ENCODE measurements around the gene RNU7-1. TPM values are rescaled to one million over a fixed set of nuclear protein-coding genes. Genes with fewer than 3 reads are reported as not detected.
A peak's percentile ranks its signal among the peaks of the same experiment; 100 is the strongest.

RNU7-1 gene
- total RNA-seq, 2 donors from 2014 or later = not detected

- Mint-ChIP-seq H3K36me3 (peaks cover 15 to 36% of the 10 kb centered on the region in 2 donors), H3K9me3 (no peaks in the 10 kb centered on the region), H3K27ac (peak overlapping the region; percentile 73 to 98)
- peak in 1 of 2 donors; percentile 9 for ATAC-seq
- no peak for DNase-seq (ENCODE audit: low spot score in 2 of 2)
Observed at GRCh38 chr12:6914947-6915788, 28.4 kb upstream of the RNU7-1 start.

- Mint-ChIP-seq H3K36me3 (peaks cover 15 to 38% of the 10 kb centered on the region in 2 donors), H3K9me3 (no peaks in the 10 kb centered on the region), H3K27ac (peak overlapping the region in 1 of 2 donors; percentile 98)
- ATAC-seq (no peak), DNase-seq (ENCODE audit: low spot score in 2 of 2) (no peak)
Observed at GRCh38 chr12:6915789-6916285, 27.8 kb upstream of the RNU7-1 start.

- H3K36me3 Mint-ChIP-seq = peaks cover 15 to 39% of the 10 kb centered on the region in 2 donors
- peak overlapping the region in 1 of 2 donors; percentile 78 for H3K27ac Mint-ChIP-seq
- H3K9me3 Mint-ChIP-seq = no peaks in the 10 kb centered on the region
- ATAC-seq = no peak
- DNase-seq (ENCODE audit: low spot score in 2 of 2) = no peak
Observed at GRCh38 chr12:6916426-6917200, 27.0 kb upstream of the RNU7-1 start.

GRCh38 chr12:6917491-6918231, 26.0 kb upstream of the RNU7-1 start:
- no peak overlapping the region for H3K27ac Mint-ChIP-seq
- H3K36me3 Mint-ChIP-seq = peaks cover 15 to 45% of the 10 kb centered on the region in 2 donors

GRCh38 chr12:6919588-6919987, 24.0 kb upstream of the RNU7-1 start:
- peak overlapping the region in 1 of 2 donors; percentile 36 for H3K27ac Mint-ChIP-seq
- no peak for DNase-seq (ENCODE audit: low spot score in 2 of 2)
- H3K9me3 Mint-ChIP-seq = no peaks in the 10 kb centered on the region
- ATAC-seq = no peak
- peaks cover 15 to 45% of the 10 kb centered on the region in 2 donors for H3K36me3 Mint-ChIP-seq

More at GRCh38 chr12:6917491-6918231, 26.0 kb upstream of the RNU7-1 start:
- DNase-seq (ENCODE audit: low spot score in 2 of 2) (no peak), ATAC-seq (no peak)
- H3K9me3 Mint-ChIP-seq = no peaks in the 10 kb centered on the region

- no peak for DNase-seq (ENCODE audit: low spot score in 2 of 2)
- Mint-ChIP-seq H3K36me3 (peaks cover 9 to 26% of the 10 kb centered on the region in 2 donors), H3K27ac (peak overlapping the region in 1 of 2 donors; percentile 39)
Observed at GRCh38 chr12:6921539-6921938, 22.1 kb upstream of the RNU7-1 start.

GRCh38 chr12:6921996-6922946, 21.3 kb upstream of the RNU7-1 start:
- DNase-seq (ENCODE audit: low spot score in 2 of 2) = no peak
- ATAC-seq = no peak
- peaks cover 9 to 19% of the 10 kb centered on the region in 2 donors for H3K36me3 Mint-ChIP-seq
- H3K9me3 Mint-ChIP-seq = no peaks in the 10 kb centered on the region
- H3K27ac Mint-ChIP-seq = peak overlapping the region in 1 of 2 donors; percentile 39

More at GRCh38 chr12:6921539-6921938, 22.1 kb upstream of the RNU7-1 start:
- H3K9me3 Mint-ChIP-seq = no peaks in the 10 kb centered on the region
- no peak for ATAC-seq

GRCh38 chr12:6923003-6923732, 20.4 kb upstream of the RNU7-1 start:
- H3K36me3 Mint-ChIP-seq = peaks cover 9 to 19% of the 10 kb centered on the region in 2 donors
- no peaks in the 10 kb centered on the region for H3K9me3 Mint-ChIP-seq
- DNase-seq (ENCODE audit: low spot score in 2 of 2) = no peak
- H3K27ac Mint-ChIP-seq = no peak overlapping the region
- ATAC-seq = no peak

- Mint-ChIP-seq H3K9me3 (no peaks in the 10 kb centered on the region), H3K27ac (peak overlapping the region in 1 of 2 donors; percentile 92), H3K36me3 (peaks cover 14 to 24% of the 10 kb centered on the region in 2 donors)
- ATAC-seq = no peak
- no peak for DNase-seq (ENCODE audit: low spot score in 2 of 2)
Observed at GRCh38 chr12:6923851-6924250, 19.8 kb upstream of the RNU7-1 start.

GRCh38 chr12:6925239-6925539, 18.4 kb upstream of the RNU7-1 start:
- Mint-ChIP-seq H3K9me3 (no peaks in the 10 kb centered on the region), H3K27ac (peak overlapping the region in 1 of 2 donors; percentile 92), H3K36me3 (peaks cover 6 to 14% of the 10 kb centered on the region in 2 donors)
- ATAC-seq (no peak), DNase-seq (ENCODE audit: low spot score in 2 of 2) (no peak)

- no peak for ATAC-seq
- DNase-seq (ENCODE audit: low spot score in 2 of 2) = no peak
- Mint-ChIP-seq H3K27ac (peak overlapping the region in 1 of 2 donors; percentile 92), H3K36me3 (peaks cover 6 to 13% of the 10 kb centered on the region in 2 donors), H3K9me3 (no peaks in the 10 kb centered on the region)
Observed at GRCh38 chr12:6925540-6926279, 17.9 kb upstream of the RNU7-1 start.

GRCh38 chr12:6927379-6928021, 16.1 kb upstream of the RNU7-1 start, which contains the start of gene ATN1:
Gene ATN1, plus strand, starts transcription at chr12:6927959. Its CDS starts 6,043 bp downstream, at chr12:6934002.
- Mint-ChIP-seq H3K36me3 (peaks cover 5 to 6% of the 10 kb centered on the region in 2 donors), H3K9me3 (no peaks in the 10 kb centered on the region), H3K27ac (peak within 1 kb of the TSS; percentile 92 to 94)
- peak in 1 of 2 donors; percentile 43 for DNase-seq (ENCODE audit: low spot score in 2 of 2)
- ATAC-seq = peak; percentile 42 to 45

GRCh38 chr12:6928022-6928702, 15.5 kb upstream of the RNU7-1 start:
- Mint-ChIP-seq H3K27ac (peak overlapping the region; percentile 81 to 94), H3K9me3 (no peaks in the 10 kb centered on the region), H3K36me3 (peaks cover 5 to 6% of the 10 kb centered on the region in 2 donors)
- ATAC-seq = peak; percentile 8 to 9
- no peak for DNase-seq (ENCODE audit: low spot score in 2 of 2)
